Pons (tissue), 1 donor: Measurements from ENCODE around the gene IMPG1.

Experiments
- DNase-seq: peaks from one replicate; pipeline ENCODE4 v3.0.0-alpha.2; 2016; ENCODE audit warnings: low spot score

IMPG1 gene

GRCh38 chr6:75892384-75892783 is 180.1 kb downstream of the IMPG1 start:
- no peak for DNase-seq

- DNase-seq: no peak
These were observed 187.6 kb downstream of the IMPG1 start for GRCh38 chr6:75884822-75885221.

- no peak for DNase-seq
These were observed 189.7 kb downstream of the IMPG1 start for GRCh38 chr6:75882734-75883133.

GRCh38 chr6:75880305-75880704 is 192.2 kb downstream of the IMPG1 start:
- DNase-seq: no peak

- DNase-seq: no peak
These were observed 196.3 kb downstream of the IMPG1 start for GRCh38 chr6:75876152-75876551.

- no peak for DNase-seq
These were observed 198.2 kb downstream of the IMPG1 start for GRCh38 chr6:75874224-75874623.
